ENCODE results near the gene RTCA. TPM values are rescaled to one million over a fixed set of nuclear protein-coding genes. Genes with fewer than 3 reads are reported as not detected.

Gene RTCA
- total RNA-seq: 51.4 and 66.6 TPM in 2 replicates

GRCh38 chr1:100265931-100266740 is at the start of gene RTCA:
TSS of gene RTCA (plus strand) at chr1:100266216. CDS start at chr1:100266376, 160 bp downstream.

DNA sequence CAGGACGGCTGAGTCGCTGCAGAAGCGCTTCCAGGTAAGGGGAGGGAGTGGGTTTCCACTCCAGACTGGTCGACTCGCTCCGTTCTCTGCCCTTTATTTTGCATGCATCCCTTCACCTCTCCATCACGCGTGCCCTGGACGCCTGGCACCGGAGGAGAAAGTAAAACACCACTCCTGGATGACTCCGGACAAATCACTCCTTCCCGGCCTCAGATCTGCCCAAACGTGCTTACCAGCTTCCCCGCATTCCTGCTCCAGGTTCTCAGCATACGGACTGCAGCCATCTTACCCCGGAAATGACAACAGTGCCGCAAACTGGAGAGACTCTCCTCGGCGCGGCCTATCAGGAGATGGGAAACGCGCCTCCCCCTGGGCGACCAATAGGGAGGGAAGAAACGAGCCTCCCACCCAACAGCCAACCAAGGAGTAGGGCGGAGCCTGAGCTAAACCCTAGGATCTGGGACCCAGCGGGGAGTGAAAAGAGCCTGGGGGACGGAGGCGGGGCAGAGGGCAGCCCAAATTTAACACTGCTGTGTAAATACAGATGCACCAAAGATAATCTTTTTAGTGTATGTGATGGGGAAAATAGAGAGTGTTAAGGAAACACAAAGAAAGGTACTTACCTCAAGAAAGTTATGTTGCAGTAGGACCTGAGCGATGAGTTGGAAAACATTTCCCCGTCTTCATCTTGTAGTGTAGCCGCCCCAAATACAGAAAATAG is 16.3 kb upstream of the RTCA start, which contains the start of gene DBT:
TSS of gene DBT (minus strand) at position 298 of the 721 bp plus-strand sequence. CDS start at position 284, 14 bp downstream.

Other genes with a start within 250 kb of the RTCA start
- 1.5 and 3.6 TPM in 2 replicates for gene SASS6, start 133.3 kb upstream of the RTCA start, total RNA-seq
- 12.8 and 18.5 TPM in 2 replicates for gene TRMT13, start 133.1 kb upstream of the RTCA start, total RNA-seq
- gene LRRC39, start 88.0 kb upstream of the RTCA start, total RNA-seq: 0.30 and 0.37 TPM in 2 replicates
- 7.7 and 10.4 TPM in 2 replicates for gene DBT, start 16.4 kb upstream of the RTCA start, total RNA-seq
- 4.2 and 6.5 TPM in 2 replicates for gene CDC14A, start 86.3 kb downstream of the RTCA start, total RNA-seq